Activated CD8-positive, alpha-beta T cell treated with anti-CD3 and anti-CD28 coated beads, Interleukin-2, amount 10 ng/mL, durations not matched to agents 7 days and 5 days (primary cell): ENCODE results near the gene SUN5. TPM values are rescaled to one million over a fixed set of nuclear protein-coding genes. Genes with fewer than 3 reads are reported as not detected.
"Not testable (repeated sequence)": the region's sequence is repeated elsewhere in the genome, so short reads cannot be mapped to it uniquely, and the experiment has no call there.

Experiments used
- ATAC-seq: fragments of 150-1000 bp; cut with Tn5 transposase; one replicate; pipeline ENCODE4 v1.10.0; 2021; ENCODE audit warnings: moderate library complexity
- CTCF ChIA-PET: fragments of 350-600 bp; sonication (Branson Sonifier 250); formaldehyde crosslinking; loops from one replicate; lab custom pipeline; 2021; ENCODE audit warnings: antibody characterized with exemption; lab: Charles Lee
- POLR2A ChIA-PET: fragments of 350-600 bp; sonication (Branson Sonifier 250); formaldehyde crosslinking; loops from one replicate; lab custom pipeline; 2021; ENCODE audit warnings: antibody characterized with exemption; lab: Charles Lee
- DNase-seq: peaks from one replicate; pipeline ENCODE4 v3.0.0-alpha.2; 2020
- H3K27ac Mint-ChIP-seq: one replicate; pipeline ENCODE4 v1.8.0; 2021; ENCODE audit warnings: mild to moderate bottlenecking, mixed read lengths
- H3K27me3 Mint-ChIP-seq: one replicate; pipeline ENCODE4 v1.8.0; 2021; ENCODE audit warnings: low read depth, mixed read lengths
- H3K36me3 Mint-ChIP-seq: one replicate; pipeline ENCODE4 v1.8.0; 2021; ENCODE audit warnings: low read depth, mixed read lengths
- H3K4me1 Mint-ChIP-seq: one replicate; pipeline ENCODE4 v1.8.0; 2021; ENCODE audit warnings: low read depth, mixed read lengths
- H3K4me3 Mint-ChIP-seq: one replicate; pipeline ENCODE4 v1.8.0; 2021; ENCODE audit warnings: mild to moderate bottlenecking, mixed read lengths
- H3K9me3 Mint-ChIP-seq: one replicate; pipeline ENCODE4 v1.8.0; 2022; ENCODE audit warnings: mixed read lengths; ENCODE audit not compliant: insufficient read depth
- total RNA-seq, 2 experiments: library from RNA; stranded (reverse); gene quantifications; one replicate each; pipeline ENCODE4 v1.2.3, GENCODE V29; 2021

Gene SUN5
- total RNA-seq, 2 experiments from 2014 or later: not detected

GRCh38 chr20:32964575-32964974, 39.7 kb downstream of the SUN5 start:
- ChIA-PET CTCF (interaction anchor here (7.1 kb wide), 1 partner anchor 19 kb away, joined by 71 read pairs; no protein-coding TSS in a partner anchor), POLR2A (interaction anchor here (3.8 kb wide), 1 partner anchor 19 kb away, joined by 26 read pairs; no protein-coding TSS in a partner anchor)
- peaks cover 79% of the 10 kb centered on the region for H3K4me1 Mint-ChIP-seq
- DNase-seq: no peak
- H3K36me3 Mint-ChIP-seq: peaks cover 1% of the 10 kb centered on the region
- ATAC-seq: no peak
- no peaks in the 10 kb centered on the region for H3K27me3 Mint-ChIP-seq
- H3K27ac Mint-ChIP-seq: no peak overlapping the region
- no peak overlapping the region for H3K4me3 Mint-ChIP-seq
- no peaks in the 10 kb centered on the region for H3K9me3 Mint-ChIP-seq

- ATAC-seq (no peak), DNase-seq (peak; percentile 22)
- Mint-ChIP-seq H3K36me3 (peaks cover 4% of the 10 kb centered on the region), H3K9me3 (no peaks in the 10 kb centered on the region), H3K4me3 (no peak overlapping the region), H3K4me1 (peaks cover 65% of the 10 kb centered on the region), H3K27ac (peak overlapping the region; percentile 8), H3K27me3 (no peaks in the 10 kb centered on the region)
- POLR2A ChIA-PET: no interaction called here
- CTCF ChIA-PET: interaction anchor here (0.5 to 1.3 kb wide), 2 partner anchors 17 to 1532 kb away, joined by 3 to 6 read pairs; no protein-coding TSS in a partner anchor
Measured at GRCh38 chr20:32963176-32963575, 41.1 kb downstream of the SUN5 start.

GRCh38 chr20:32962646-32963045, 41.6 kb downstream of the SUN5 start:
- H3K27me3 Mint-ChIP-seq, H3K36me3 Mint-ChIP-seq, ATAC-seq, H3K4me3 Mint-ChIP-seq, H3K9me3 Mint-ChIP-seq, DNase-seq, POLR2A ChIA-PET, H3K27ac Mint-ChIP-seq: not testable (repeated sequence)
- peaks cover 59% of the 10 kb centered on the region for H3K4me1 Mint-ChIP-seq
- CTCF ChIA-PET: interaction anchor here (0.5 to 1.3 kb wide), 2 partner anchors 17 to 1532 kb away, joined by 3 to 6 read pairs; no protein-coding TSS in a partner anchor

DNA sequence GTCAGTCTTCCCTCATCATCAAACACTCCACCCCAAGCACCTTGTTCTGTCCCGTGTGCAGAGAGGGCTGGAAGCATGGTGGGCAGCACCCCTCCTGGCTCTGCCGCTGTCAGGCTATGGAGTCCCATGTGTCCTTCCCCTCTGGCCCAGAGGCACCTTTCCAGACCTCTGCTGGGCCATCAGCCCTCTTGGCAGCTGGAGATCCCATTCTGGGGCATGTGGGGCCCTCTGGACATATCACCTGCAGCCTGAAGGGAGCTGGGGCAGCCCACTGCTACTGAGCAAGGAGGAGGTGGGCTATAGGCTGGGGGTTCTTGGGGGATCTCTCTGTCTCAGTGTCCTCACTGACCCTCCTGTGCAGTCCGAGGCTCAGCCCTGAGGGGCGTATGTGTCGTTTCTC, 42.2 kb downstream of the SUN5 start:
- Mint-ChIP-seq H3K27me3 (no peaks in the 10 kb centered on the region), H3K27ac (no peak overlapping the region), H3K36me3 (peaks cover 11% of the 10 kb centered on the region), H3K4me1 (peaks cover 53% of the 10 kb centered on the region), H3K4me3 (no peak overlapping the region), H3K9me3 (peaks cover 10% of the 10 kb centered on the region)
- DNase-seq (peak; percentile 19), ATAC-seq (no peak)
- ChIA-PET POLR2A (no interaction called here), CTCF (interaction anchor here (1.3 to 2.3 kb wide), 2 partner anchors 16 kb away, joined by 6 to 9 read pairs; no protein-coding TSS in a partner anchor)

- Mint-ChIP-seq H3K27me3 (no peaks in the 10 kb centered on the region), H3K4me1 (peaks cover 44% of the 10 kb centered on the region), H3K9me3 (peaks cover 20% of the 10 kb centered on the region), H3K27ac (no peak overlapping the region), H3K4me3 (no peak overlapping the region), H3K36me3 (peaks cover 15% of the 10 kb centered on the region)
- ChIA-PET POLR2A (interaction anchor here (0.6 kb wide), 1 partner anchor 8 kb away, joined by 3 read pairs; no protein-coding TSS in a partner anchor), CTCF (interaction anchor here (1.0 to 2.3 kb wide), 2 partner anchors 10 to 15 kb away, joined by 4 to 9 read pairs; no protein-coding TSS in a partner anchor)
- ATAC-seq: no peak
- DNase-seq: peak; percentile 19
Measured at GRCh38 chr20:32960849-32961731, 43.1 kb downstream of the SUN5 start.

GRCh38 chr20:32960222-32960518, 44.1 kb downstream of the SUN5 start:
- ChIA-PET POLR2A (interaction anchor here (0.6 kb wide), 1 partner anchor 9 kb away, joined by 3 read pairs; no protein-coding TSS in a partner anchor), CTCF (interaction anchor here (1.0 to 2.3 kb wide), 2 partner anchors 11 to 14 kb away, joined by 4 to 9 read pairs; no protein-coding TSS in a partner anchor)
- DNase-seq: no peak
- ATAC-seq: no peak
- H3K9me3 Mint-ChIP-seq: peaks cover 25% of the 10 kb centered on the region
- peaks cover 35% of the 10 kb centered on the region for H3K4me1 Mint-ChIP-seq
- H3K27me3 Mint-ChIP-seq: no peaks in the 10 kb centered on the region
- H3K36me3 Mint-ChIP-seq: peaks cover 18% of the 10 kb centered on the region
- H3K4me3 Mint-ChIP-seq: no peak overlapping the region
- no peak overlapping the region for H3K27ac Mint-ChIP-seq

- CTCF ChIA-PET: interaction anchor here (1.0 to 2.3 kb wide), 2 partner anchors 12 to 14 kb away, joined by 4 to 9 read pairs; no protein-coding TSS in a partner anchor
- Mint-ChIP-seq H3K27me3 (no peaks in the 10 kb centered on the region), H3K36me3 (peaks cover 21% of the 10 kb centered on the region), H3K4me3 (no peak overlapping the region), H3K4me1 (peaks cover 32% of the 10 kb centered on the region), H3K27ac (no peak overlapping the region), H3K9me3 (peaks cover 26% of the 10 kb centered on the region)
- ATAC-seq: no peak
- no peak for DNase-seq
- POLR2A ChIA-PET: no interaction called here
Measured at GRCh38 chr20:32959351-32960221, 44.6 kb downstream of the SUN5 start.

DNA sequence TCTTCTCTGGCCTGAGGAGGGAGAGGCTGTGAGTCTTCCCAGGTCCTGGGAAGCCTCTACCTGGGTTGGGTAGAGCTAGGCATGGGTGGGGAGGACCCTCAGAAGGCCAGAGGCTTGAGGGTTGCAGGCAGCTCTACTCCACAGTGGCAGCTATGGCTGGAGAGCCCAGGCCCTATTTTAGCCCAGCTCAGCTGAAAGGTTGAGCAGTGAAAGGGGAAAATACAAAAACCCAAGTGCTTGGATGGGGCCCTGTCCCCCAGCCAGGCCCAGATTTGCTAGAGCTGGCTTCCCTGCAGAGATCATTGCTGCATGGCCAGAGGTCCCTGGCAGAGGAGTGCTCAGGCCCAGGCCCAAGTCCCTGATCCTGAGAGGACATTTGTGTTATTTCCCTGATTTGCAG, 45.7 kb downstream of the SUN5 start:
- DNase-seq: no peak
- Mint-ChIP-seq H3K4me1 (peaks cover 24% of the 10 kb centered on the region), H3K4me3 (no peak overlapping the region), H3K36me3 (peaks cover 23% of the 10 kb centered on the region), H3K27ac (no peak overlapping the region), H3K27me3 (no peaks in the 10 kb centered on the region), H3K9me3 (peaks cover 31% of the 10 kb centered on the region)
- ATAC-seq: no peak
- CTCF ChIA-PET: interaction anchor here (1.3 to 2.4 kb wide), 2 partner anchors 13 to 46 kb away, joined by 3 to 13 read pairs; partner anchors contain the start of gene SUN5
- POLR2A ChIA-PET: interaction anchor here (0.7 kb wide), 1 partner anchor 14 kb away, joined by 3 read pairs; no protein-coding TSS in a partner anchor

- DNase-seq (no peak), ATAC-seq (no peak)
- POLR2A ChIA-PET: interaction anchor here (1.4 kb wide), 1 partner anchor 11 kb away, joined by 8 read pairs; no protein-coding TSS in a partner anchor
- peaks cover 24% of the 10 kb centered on the region for H3K36me3 Mint-ChIP-seq
- CTCF ChIA-PET: interaction anchor here (1.1 to 2.4 kb wide), 4 partner anchors 9 to 47 kb away, joined by 3 to 13 read pairs (median 5); partner anchors contain the start of gene SUN5
- H3K27me3 Mint-ChIP-seq: no peaks in the 10 kb centered on the region
- peaks cover 14% of the 10 kb centered on the region for H3K4me1 Mint-ChIP-seq
- H3K4me3 Mint-ChIP-seq: no peak overlapping the region
- H3K9me3 Mint-ChIP-seq: peaks cover 31% of the 10 kb centered on the region
- H3K27ac Mint-ChIP-seq: no peak overlapping the region
Measured at GRCh38 chr20:32957459-32957858, 46.8 kb downstream of the SUN5 start.

DNA sequence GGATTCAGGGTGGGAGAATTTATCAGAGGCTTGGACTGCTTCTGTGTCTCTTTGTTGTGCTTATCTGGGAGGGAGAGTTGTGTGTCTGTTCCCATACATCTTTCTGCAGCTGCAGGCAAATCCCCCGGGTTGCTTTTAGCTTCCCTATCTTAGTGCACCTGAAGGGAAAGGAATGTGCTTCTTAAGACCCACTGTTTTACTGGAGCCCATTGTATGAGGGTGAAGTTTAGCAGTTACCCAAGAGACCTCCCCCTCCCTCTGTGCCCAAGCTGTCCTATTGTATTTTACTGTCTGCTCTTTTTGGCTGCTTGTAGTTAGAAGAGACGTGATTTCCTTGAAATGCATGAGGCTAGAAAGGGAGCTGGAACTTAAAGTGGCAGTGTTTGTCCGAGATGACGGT, 53.7 kb downstream of the SUN5 start:
- H3K27ac Mint-ChIP-seq: peak overlapping the region; percentile 17
- H3K9me3 Mint-ChIP-seq, DNase-seq, H3K4me3 Mint-ChIP-seq, ATAC-seq, POLR2A ChIA-PET, H3K27me3 Mint-ChIP-seq: not testable (repeated sequence)
- peaks cover 29% of the 10 kb centered on the region for H3K4me1 Mint-ChIP-seq
- CTCF ChIA-PET: interaction anchor here (0.8 to 2.4 kb wide), 4 partner anchors 17 to 146 kb away, joined by 3 to 7 read pairs (median 4); no protein-coding TSS in a partner anchor
- peaks cover 11% of the 10 kb centered on the region for H3K36me3 Mint-ChIP-seq

DNA sequence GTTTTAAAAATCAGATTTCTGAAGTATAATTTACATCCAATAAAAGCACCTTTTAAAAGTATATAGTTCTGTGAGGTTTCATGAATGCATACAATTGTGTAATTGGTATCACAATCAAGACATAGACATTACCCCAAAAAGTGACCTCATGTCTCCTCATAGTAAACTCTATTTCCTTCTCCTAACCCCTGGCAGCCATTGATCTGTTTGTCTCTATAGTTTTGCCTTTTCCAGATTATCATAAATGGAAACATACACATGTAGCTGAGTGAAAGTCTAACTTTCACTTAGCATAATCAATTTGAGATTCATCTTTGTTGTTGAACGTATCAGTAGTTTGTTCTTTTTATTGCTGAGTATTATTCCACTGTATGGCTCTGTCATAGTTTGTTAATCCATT, 57.6 kb downstream of the SUN5 start:
- H3K27me3 Mint-ChIP-seq: no peaks in the 10 kb centered on the region
- no peaks in the 10 kb centered on the region for H3K9me3 Mint-ChIP-seq
- CTCF ChIA-PET: interaction anchor here (1.1 to 5.2 kb wide), 24 partner anchors 8 to 169 kb away, joined by 3 to 71 read pairs (median 8); partner anchors contain the start of genes BPIFB2 and SUN5
- DNase-seq (no peak), ATAC-seq (no peak)
- H3K27ac Mint-ChIP-seq: peak overlapping the region; percentile 86
- H3K4me3 Mint-ChIP-seq: no peak overlapping the region
- POLR2A ChIA-PET: interaction anchor here (1.4 to 2.7 kb wide), 4 partner anchors 20 to 125 kb away, joined by 3 to 26 read pairs (median 9); no protein-coding TSS in a partner anchor
- peaks cover 32% of the 10 kb centered on the region for H3K4me1 Mint-ChIP-seq
- H3K36me3 Mint-ChIP-seq: peaks cover 4% of the 10 kb centered on the region
